PFSK-1 (cell line): ENCODE measurements around the gene CIPC.

Source experiments
- POLR2AphosphoS5 ChIP-seq: IDR thresholded peaks from 2 replicates; pipeline ENCODE4 v1.6.1; 2012; ENCODE audit warnings: low read depth, mild to moderate bottlenecking, control low read depth, low read length, moderate library complexity
- REST ChIP-seq, 2 experiments: IDR thresholded peaks; 2 replicates each; pipeline versions ENCODE4 v1.6.1 to v1.8.0; 2011 to 2012; ENCODE audit warnings: low read depth in 2 of 2, low read length in 2 of 2, control low read depth in 1 of 2, inconsistent platforms in 1 of 2, mild to moderate bottlenecking in 1 of 2, moderate library complexity in 1 of 2; ENCODE audit not compliant: insufficient read depth in 1 of 2

- TF ChIP-seq POLR2AphosphoS5 (no peak), REST (IDR thresholded peaks at IDR 0.05; ENCODE audit: insufficient read depth in 1 of 2, low read depth in 2 of 2, low read length in 2 of 2) (no peak)
Measured at GRCh38 chr14:77108753-77109152, 10.7 kb downstream of the CIPC start.
